DND-41 (cell line): ENCODE data around the gene ERCC6.

Experiments
- ATAC-seq: fragments of 200-7000 bp; cut with Tn5 transposase; 3 replicates; pipeline ENCODE4 v1.9.1; 2021; ENCODE audit warnings: low read depth; ENCODE audit not compliant: insufficient read depth
- DNase-seq: peaks from one replicate; pipeline ENCODE4 v3.0.0-alpha.2; 2020
- H2AFZ ChIP-seq: 2 replicates; pipeline ENCODE4 v1.6.0; 2012; ENCODE audit warnings: low read depth, low read length
- H3K27ac ChIP-seq: 2 replicates; pipeline ENCODE4 v1.5.1; 2012; ENCODE audit warnings: low read length, inconsistent platforms
- H3K27me3 ChIP-seq: fragments of 200-600 bp; sonication (generic); 2 replicates; pipeline ENCODE4 v1.6.0; 2012; ENCODE audit warnings: low read length, mild to moderate bottlenecking, inconsistent platforms; ENCODE audit not compliant: insufficient read depth, poor library complexity
- H3K36me3 ChIP-seq: 2 replicates; pipeline ENCODE4 v1.5.1; 2012; ENCODE audit warnings: low read length, inconsistent platforms; ENCODE audit not compliant: insufficient read depth
- H3K4me1 ChIP-seq: 2 replicates; pipeline ENCODE4 v1.5.1; 2012; ENCODE audit warnings: mild to moderate bottlenecking, low read length; ENCODE audit not compliant: insufficient read depth
- H3K4me2 ChIP-seq: 2 replicates; pipeline ENCODE4 v1.6.0; 2012; ENCODE audit warnings: mild to moderate bottlenecking, moderate library complexity, low read length, inconsistent platforms; ENCODE audit not compliant: insufficient read depth
- H3K4me3 ChIP-seq, 2 experiments: fragments of 200-600 bp in 1 of 2; shearing (Covaris generic) in 1 of 2; 2 replicates each; pipeline ENCODE4 v1.5.1; 2012 to 2016; ENCODE audit warnings: inconsistent platforms in 2 of 2, low read length in 2 of 2, mild to moderate bottlenecking in 2 of 2, low read depth in 1 of 2, moderate library complexity in 1 of 2
- H3K79me2 ChIP-seq: 2 replicates; pipeline ENCODE4 v1.6.0; 2012; ENCODE audit warnings: low read length, inconsistent platforms; ENCODE audit not compliant: insufficient read depth
- H3K9ac ChIP-seq: 2 replicates; pipeline ENCODE4 v1.6.0; 2012; ENCODE audit warnings: low read depth, mild to moderate bottlenecking, inconsistent platforms, low read length, moderate library complexity
- H3K9me3 ChIP-seq: 2 replicates; pipeline ENCODE4 v1.5.1; 2012; ENCODE audit warnings: low read length, moderate library complexity, mild to moderate bottlenecking, inconsistent platforms; ENCODE audit not compliant: insufficient read depth, severe bottlenecking
- H4K20me1 ChIP-seq: 2 replicates; pipeline ENCODE4 v1.6.0; 2012; ENCODE audit warnings: low read length; ENCODE audit not compliant: insufficient read depth
- CTCF ChIP-seq: IDR thresholded peaks from 2 replicates; pipeline ENCODE4 v1.5.1; 2012; ENCODE audit warnings: borderline replicate concordance, low read length, moderate library complexity, mild to moderate bottlenecking; ENCODE audit not compliant: poor library complexity, severe bottlenecking; ENCODE audit errors: extremely low read depth
- EZH2 ChIP-seq: IDR thresholded peaks from 3 replicates; pipeline ENCODE4 v1.6.1; 2012; ENCODE audit warnings: borderline replicate concordance, low read depth, mild to moderate bottlenecking, moderate library complexity, low read length, inconsistent platforms; ENCODE audit not compliant: severe bottlenecking

ERCC6 gene

GRCh38 chr10:49557681-49558080 lies 18.8 kb upstream of the ERCC6 start:
- Histone ChIP-seq H3K9me3 (no peaks in the 10 kb centered on the region), H3K27me3 (no peaks in the 10 kb centered on the region), H2AFZ (no peak overlapping the region), H3K27ac (no peak overlapping the region), H3K4me1 (no peaks in the 10 kb centered on the region), H3K4me3 (no peak overlapping the region), H4K20me1 (no peaks in the 10 kb centered on the region), H3K79me2 (no peaks in the 10 kb centered on the region), H3K4me2 (no peak overlapping the region), H3K9ac (no peak overlapping the region), H3K36me3 (no peaks in the 10 kb centered on the region)
- ATAC-seq, result no peak
- TF ChIP-seq EZH2 (no peak), CTCF (no peak)
- no peak for DNase-seq

GRCh38 chr10:49556723-49557122 lies 17.8 kb upstream of the ERCC6 start:
- Histone ChIP-seq H3K27me3 (no peaks in the 10 kb centered on the region), H3K4me1 (no peaks in the 10 kb centered on the region), H3K9me3 (no peaks in the 10 kb centered on the region), H3K27ac (no peak overlapping the region), H3K36me3 (no peaks in the 10 kb centered on the region), H3K4me3 (no peak overlapping the region), H3K79me2 (no peaks in the 10 kb centered on the region), H4K20me1 (no peaks in the 10 kb centered on the region), H3K9ac (no peak overlapping the region), H3K4me2 (no peak overlapping the region), H2AFZ (no peak overlapping the region)
- no peak for ATAC-seq
- TF ChIP-seq EZH2, result no peak
- no peak for TF ChIP-seq CTCF
- DNase-seq, result no peak

- no peaks in the 10 kb centered on the region for H3K79me2 ChIP-seq
- H3K27ac ChIP-seq, result no peak overlapping the region
- DNase-seq, result no peak
- H2AFZ ChIP-seq, result no peak overlapping the region
- H3K4me3 ChIP-seq, result no peak overlapping the region
- no peaks in the 10 kb centered on the region for H4K20me1 ChIP-seq
- TF ChIP-seq EZH2 (no peak), CTCF (no peak)
- no peak for ATAC-seq
- no peak overlapping the region for H3K9ac ChIP-seq
- no peaks in the 10 kb centered on the region for H3K9me3 ChIP-seq
- no peaks in the 10 kb centered on the region for H3K4me1 ChIP-seq
- H3K36me3 ChIP-seq, result no peaks in the 10 kb centered on the region
- no peak overlapping the region for H3K4me2 ChIP-seq
- H3K27me3 ChIP-seq, result no peaks in the 10 kb centered on the region
Observed at GRCh38 chr10:49552277-49552676, 13.4 kb upstream of the ERCC6 start.

GRCh38 chr10:49550563-49550962 lies 11.6 kb upstream of the ERCC6 start:
- H3K4me3 ChIP-seq, result no peak overlapping the region
- no peaks in the 10 kb centered on the region for H3K36me3 ChIP-seq
- H3K27me3 ChIP-seq, result no peaks in the 10 kb centered on the region
- ATAC-seq (no peak), DNase-seq (no peak)
- H3K9ac ChIP-seq, result no peak overlapping the region
- no peak overlapping the region for H3K27ac ChIP-seq
- no peaks in the 10 kb centered on the region for H3K9me3 ChIP-seq
- no peak overlapping the region for H2AFZ ChIP-seq
- no peaks in the 10 kb centered on the region for H4K20me1 ChIP-seq
- H3K4me2 ChIP-seq, result no peak overlapping the region
- H3K79me2 ChIP-seq, result no peaks in the 10 kb centered on the region
- no peak for TF ChIP-seq CTCF
- no peak for TF ChIP-seq EZH2
- no peaks in the 10 kb centered on the region for H3K4me1 ChIP-seq
